Mucosa of stomach (tissue), 1 donor: ENCODE measurements around the gene COQ8B.
"Not testable (repeated sequence)": the region's sequence is repeated elsewhere in the genome, so short reads cannot be mapped to it uniquely, and the experiment has no call there.

ENCODE experiments used
- H3K27me3 ChIP-seq: one replicate; pipeline ENCODE4 v1.7.0; 2013; ENCODE audit warnings: mild to moderate bottlenecking, low read length; ENCODE audit not compliant: control insufficient read depth, insufficient read depth
- H3K36me3 ChIP-seq: one replicate; pipeline ENCODE4 v1.7.0; 2013; ENCODE audit warnings: low read length; ENCODE audit not compliant: control insufficient read depth, insufficient read depth
- H3K4me1 ChIP-seq: one replicate; pipeline ENCODE4 v1.7.0; 2013; ENCODE audit warnings: mild to moderate bottlenecking, low read length; ENCODE audit not compliant: control insufficient read depth, insufficient read depth
- H3K4me3 ChIP-seq: one replicate; pipeline ENCODE4 v1.7.0; 2013; ENCODE audit warnings: low read length
- H3K9ac ChIP-seq: one replicate; pipeline ENCODE4 v1.7.0; 2013; ENCODE audit warnings: mild to moderate bottlenecking, low read length, moderate library complexity
- H3K9me3 ChIP-seq: one replicate; pipeline ENCODE4 v1.7.0; 2013; ENCODE audit warnings: mild to moderate bottlenecking, low read length, moderate library complexity; ENCODE audit not compliant: control insufficient read depth
- donor health status: Pancreatic carcinoma.

Gene COQ8B

GRCh38 chr19:40649903-40650675 is 66.6 kb downstream of the COQ8B start:
- H3K27me3 ChIP-seq, H3K4me3 ChIP-seq, H3K4me1 ChIP-seq, H3K9ac ChIP-seq, H3K9me3 ChIP-seq, H3K36me3 ChIP-seq: not testable (repeated sequence)

GRCh38 chr19:40646743-40647254 is 69.9 kb downstream of the COQ8B start:
- H3K4me1 ChIP-seq: peaks cover 6% of the 10 kb centered on the region
- H3K9ac ChIP-seq: no peak overlapping the region
- no peaks in the 10 kb centered on the region for H3K27me3 ChIP-seq
- no peak overlapping the region for H3K4me3 ChIP-seq
- H3K9me3 ChIP-seq: no peaks in the 10 kb centered on the region
- no peaks in the 10 kb centered on the region for H3K36me3 ChIP-seq

- no peaks in the 10 kb centered on the region for H3K36me3 ChIP-seq
- H3K4me1 ChIP-seq: peaks cover 6% of the 10 kb centered on the region
- no peaks in the 10 kb centered on the region for H3K27me3 ChIP-seq
- no peak overlapping the region for H3K4me3 ChIP-seq
- no peak overlapping the region for H3K9ac ChIP-seq
- H3K9me3 ChIP-seq: no peaks in the 10 kb centered on the region
Observed at GRCh38 chr19:40642757-40643305, 73.9 kb downstream of the COQ8B start.

GRCh38 chr19:40642051-40642706 is 74.5 kb downstream of the COQ8B start:
- no peak overlapping the region for H3K4me3 ChIP-seq
- no peaks in the 10 kb centered on the region for H3K27me3 ChIP-seq
- no peak overlapping the region for H3K9ac ChIP-seq
- H3K4me1 ChIP-seq: peaks cover 6% of the 10 kb centered on the region
- H3K36me3 ChIP-seq: no peaks in the 10 kb centered on the region
- no peaks in the 10 kb centered on the region for H3K9me3 ChIP-seq
